ENCODE results near the gene ESYT1.
A peak's percentile ranks its signal among the peaks of the same experiment; 100 is the strongest.

The ESYT1 gene

DNA sequence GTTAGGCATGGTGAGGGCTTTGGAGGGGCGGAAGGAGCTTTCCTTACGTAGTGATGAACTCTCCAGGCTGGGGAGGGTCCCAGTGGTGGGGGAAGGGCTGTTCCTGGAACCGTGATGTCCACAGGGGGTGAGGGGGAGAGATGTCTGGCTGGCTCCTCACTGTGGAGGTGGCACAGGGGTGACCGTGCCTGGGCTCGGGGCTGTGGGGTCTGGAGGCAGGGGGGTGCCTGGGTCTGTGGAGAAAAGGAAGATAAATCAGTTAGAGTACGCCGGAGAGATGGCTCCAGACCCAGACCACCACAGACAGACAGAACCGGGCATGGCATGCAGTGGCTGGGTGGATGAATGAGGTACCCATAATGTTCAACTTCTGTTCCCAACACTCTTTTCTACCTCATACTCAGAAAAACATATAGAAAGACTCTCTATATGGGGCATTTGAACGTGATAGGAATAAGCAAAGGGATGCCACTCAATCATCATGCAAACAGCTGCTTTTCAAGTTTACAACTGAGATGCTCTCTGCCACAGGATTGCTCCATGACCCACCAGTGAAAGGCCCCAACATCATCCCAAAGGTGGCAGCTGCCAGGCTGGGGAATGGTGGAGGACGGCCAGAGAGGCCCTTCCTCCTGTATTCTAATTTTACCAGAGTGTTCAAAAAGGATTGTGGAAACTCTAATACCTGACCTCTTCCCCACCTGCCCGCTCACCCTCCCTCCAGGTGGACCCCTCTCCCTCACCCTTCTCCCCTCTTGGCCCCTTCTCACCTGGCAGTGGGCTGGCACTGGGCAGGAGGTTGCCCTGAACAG lies 35.7 kb downstream of the ESYT1 start:
- Histone ChIP-seq H3K27ac (replicated peaks) (no peak overlapping the region), H3K4me3 (replicated peaks; ENCODE audit: insufficient read depth, low read length) (no peak overlapping the region), H3K27me3 (ENCODE audit: insufficient read depth, poor library complexity, severe bottlenecking) (no peaks in the 10 kb centered on the region)
- no peak for DNase-seq (ENCODE audit: low read depth in 1 of 2, low spot score in 1 of 2)
- 0 out of 2 replicates have a peak, but pooled peaks have one; percentile 25 for TF ChIP-seq POLR2AphosphoS5 (IDR thresholded peaks at IDR 0.05; ENCODE audit: low read depth)
- TF ChIP-seq, protein P1, sequence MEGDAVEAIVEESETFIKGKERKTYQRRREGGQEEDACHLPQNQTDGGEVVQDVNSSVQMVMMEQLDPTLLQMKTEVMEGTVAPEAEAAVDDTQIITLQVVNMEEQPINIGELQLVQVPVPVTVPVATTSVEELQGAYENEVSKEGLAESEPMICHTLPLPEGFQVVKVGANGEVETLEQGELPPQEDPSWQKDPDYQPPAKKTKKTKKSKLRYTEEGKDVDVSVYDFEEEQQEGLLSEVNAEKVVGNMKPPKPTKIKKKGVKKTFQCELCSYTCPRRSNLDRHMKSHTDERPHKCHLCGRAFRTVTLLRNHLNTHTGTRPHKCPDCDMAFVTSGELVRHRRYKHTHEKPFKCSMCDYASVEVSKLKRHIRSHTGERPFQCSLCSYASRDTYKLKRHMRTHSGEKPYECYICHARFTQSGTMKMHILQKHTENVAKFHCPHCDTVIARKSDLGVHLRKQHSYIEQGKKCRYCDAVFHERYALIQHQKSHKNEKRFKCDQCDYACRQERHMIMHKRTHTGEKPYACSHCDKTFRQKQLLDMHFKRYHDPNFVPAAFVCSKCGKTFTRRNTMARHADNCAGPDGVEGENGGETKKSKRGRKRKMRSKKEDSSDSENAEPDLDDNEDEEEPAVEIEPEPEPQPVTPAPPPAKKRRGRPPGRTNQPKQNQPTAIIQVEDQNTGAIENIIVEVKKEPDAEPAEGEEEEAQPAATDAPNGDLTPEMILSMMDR (IDR thresholded peaks at IDR 0.05; ENCODE audit: insufficient read depth, low read length), result no peak

DNA sequence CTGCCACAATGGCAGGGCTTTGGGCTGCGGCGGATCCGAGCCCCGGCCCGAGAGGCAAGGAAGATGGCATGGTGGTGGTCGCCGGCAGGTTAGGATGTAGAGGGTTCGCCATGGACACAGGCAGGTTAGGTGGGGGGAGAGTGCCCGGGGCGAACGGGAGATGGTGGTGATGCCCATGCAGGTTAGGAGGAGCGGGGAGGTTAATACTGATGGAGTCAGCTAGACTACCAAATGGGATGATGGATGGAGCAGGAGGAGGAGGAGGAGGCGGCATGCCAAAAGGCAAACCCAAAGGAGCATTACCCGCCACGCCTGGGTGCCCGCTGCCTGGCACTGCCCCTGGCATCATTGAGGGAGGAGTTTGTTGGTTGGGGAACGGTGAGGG lies 36.3 kb downstream of the ESYT1 start:
- no peak overlapping the region for H3K27ac ChIP-seq (replicated peaks)
- TF ChIP-seq GABPA (IDR thresholded peaks at IDR 0.05; ENCODE audit: low read depth) (no peak), SPI1 (IDR thresholded peaks at IDR 0.05; ENCODE audit: borderline replicate concordance, low read depth) (no peak)
- TF ChIP-seq, protein P2, sequence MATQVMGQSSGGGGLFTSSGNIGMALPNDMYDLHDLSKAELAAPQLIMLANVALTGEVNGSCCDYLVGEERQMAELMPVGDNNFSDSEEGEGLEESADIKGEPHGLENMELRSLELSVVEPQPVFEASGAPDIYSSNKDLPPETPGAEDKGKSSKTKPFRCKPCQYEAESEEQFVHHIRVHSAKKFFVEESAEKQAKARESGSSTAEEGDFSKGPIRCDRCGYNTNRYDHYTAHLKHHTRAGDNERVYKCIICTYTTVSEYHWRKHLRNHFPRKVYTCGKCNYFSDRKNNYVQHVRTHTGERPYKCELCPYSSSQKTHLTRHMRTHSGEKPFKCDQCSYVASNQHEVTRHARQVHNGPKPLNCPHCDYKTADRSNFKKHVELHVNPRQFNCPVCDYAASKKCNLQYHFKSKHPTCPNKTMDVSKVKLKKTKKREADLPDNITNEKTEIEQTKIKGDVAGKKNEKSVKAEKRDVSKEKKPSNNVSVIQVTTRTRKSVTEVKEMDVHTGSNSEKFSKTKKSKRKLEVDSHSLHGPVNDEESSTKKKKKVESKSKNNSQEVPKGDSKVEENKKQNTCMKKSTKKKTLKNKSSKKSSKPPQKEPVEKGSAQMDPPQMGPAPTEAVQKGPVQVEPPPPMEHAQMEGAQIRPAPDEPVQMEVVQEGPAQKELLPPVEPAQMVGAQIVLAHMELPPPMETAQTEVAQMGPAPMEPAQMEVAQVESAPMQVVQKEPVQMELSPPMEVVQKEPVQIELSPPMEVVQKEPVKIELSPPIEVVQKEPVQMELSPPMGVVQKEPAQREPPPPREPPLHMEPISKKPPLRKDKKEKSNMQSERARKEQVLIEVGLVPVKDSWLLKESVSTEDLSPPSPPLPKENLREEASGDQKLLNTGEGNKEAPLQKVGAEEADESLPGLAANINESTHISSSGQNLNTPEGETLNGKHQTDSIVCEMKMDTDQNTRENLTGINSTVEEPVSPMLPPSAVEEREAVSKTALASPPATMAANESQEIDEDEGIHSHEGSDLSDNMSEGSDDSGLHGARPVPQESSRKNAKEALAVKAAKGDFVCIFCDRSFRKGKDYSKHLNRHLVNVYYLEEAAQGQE (IDR thresholded peaks at IDR 0.05; ENCODE audit: insufficient replicate concordance, low read depth), result no peak

DNA sequence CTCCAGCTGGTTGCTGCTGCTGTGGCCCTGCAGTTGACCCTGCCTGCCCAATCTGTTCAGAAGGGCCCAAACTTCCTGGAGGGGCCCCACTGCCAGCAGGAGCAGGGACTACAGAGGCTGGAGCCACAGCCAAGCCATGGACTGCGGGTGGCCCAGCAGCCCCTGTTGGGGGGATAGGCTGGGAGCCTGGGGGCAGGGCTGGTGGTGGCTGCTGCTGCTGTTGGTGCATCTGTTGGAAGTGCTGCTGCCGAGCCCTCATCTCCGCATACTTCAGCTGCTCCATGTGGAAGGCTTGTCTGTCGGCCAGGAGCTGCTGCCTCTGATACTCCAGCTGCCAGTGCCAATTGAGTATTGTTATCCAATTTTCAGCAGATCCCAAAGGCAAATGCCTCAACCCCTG lies 37.3 kb downstream of the ESYT1 start:
- H3K27me3 ChIP-seq (ENCODE audit: insufficient read depth, poor library complexity, severe bottlenecking), result no peaks in the 10 kb centered on the region
- TF ChIP-seq, protein P2 (IDR thresholded peaks at IDR 0.05; ENCODE audit: insufficient replicate concordance, low read depth), result no peak
- no peak for TF ChIP-seq GABPA (IDR thresholded peaks at IDR 0.05; ENCODE audit: low read depth)
- no peak for TF ChIP-seq SPI1 (IDR thresholded peaks at IDR 0.05; ENCODE audit: borderline replicate concordance, low read depth)
- TF ChIP-seq POLR2AphosphoS5 (IDR thresholded peaks at IDR 0.05; ENCODE audit: low read depth), result no peak
- TF ChIP-seq, protein P1 (IDR thresholded peaks at IDR 0.05; ENCODE audit: insufficient read depth, low read length), result no peak
- no peak overlapping the region for H3K27ac ChIP-seq (replicated peaks)
- no peak for DNase-seq (ENCODE audit: low read depth in 1 of 2, low spot score in 1 of 2)
- H3K4me3 ChIP-seq (replicated peaks; ENCODE audit: insufficient read depth, low read length), result no peak overlapping the region

More for the DNA sequence above, 36.3 kb downstream of the ESYT1 start:
- Histone ChIP-seq H3K27me3 (ENCODE audit: insufficient read depth, poor library complexity, severe bottlenecking) (no peaks in the 10 kb centered on the region), H3K4me3 (replicated peaks; ENCODE audit: insufficient read depth, low read length) (no peak overlapping the region)
- no peak for DNase-seq (ENCODE audit: low read depth in 1 of 2, low spot score in 1 of 2)

DNA sequence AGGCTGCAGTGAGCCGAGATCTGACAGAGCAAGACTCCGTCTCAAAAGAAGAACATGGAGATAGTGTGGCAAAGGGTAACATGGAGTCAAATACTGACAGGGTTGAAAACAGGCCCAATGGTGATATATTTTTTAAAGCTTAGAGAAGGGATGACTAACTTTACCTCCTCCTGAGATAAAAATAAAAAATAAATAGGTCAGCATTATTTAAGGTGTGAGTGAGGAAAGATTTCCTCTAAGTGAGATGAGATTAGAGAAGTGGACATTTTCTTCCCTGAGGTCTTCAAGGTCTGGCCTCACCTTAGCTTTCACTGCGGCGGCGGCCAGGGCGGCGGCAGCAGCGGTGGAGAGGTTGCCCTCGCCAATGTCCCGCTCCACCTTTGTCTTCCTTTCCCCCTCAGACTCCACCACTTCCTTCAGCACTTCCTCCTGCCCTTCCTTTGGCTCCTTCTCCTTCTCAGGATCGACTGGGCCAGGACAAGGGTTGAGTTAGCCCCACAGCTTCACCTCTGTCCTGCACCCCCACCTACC lies 41.2 kb downstream of the ESYT1 start:
- Histone ChIP-seq H3K4me3 (replicated peaks; ENCODE audit: insufficient read depth, low read length) (no peak overlapping the region), H3K27ac (replicated peaks) (no peak overlapping the region), H3K27me3 (ENCODE audit: insufficient read depth, poor library complexity, severe bottlenecking) (no peaks in the 10 kb centered on the region)
- no peak for DNase-seq (ENCODE audit: low read depth in 1 of 2, low spot score in 1 of 2)
- TF ChIP-seq, protein P1 (IDR thresholded peaks at IDR 0.05; ENCODE audit: insufficient read depth, low read length), result no peak
- 0 out of 2 replicates have a peak, but pooled peaks have one; percentile 4 for TF ChIP-seq POLR2AphosphoS5 (IDR thresholded peaks at IDR 0.05; ENCODE audit: low read depth)

Measured in HL-60 (cell line).